Activated naive CD8-positive, alpha-beta T cell treated with anti-CD3 and anti-CD28 coated beads, Interleukin-2, amount 10 ng/mL, durations not matched to agents 7 days and 5 days (primary cell): Measurements from ENCODE around the gene LINGO3. TPM values are rescaled to one million over a fixed set of nuclear protein-coding genes. Genes with fewer than 3 reads are reported as not detected.
A peak's percentile ranks its signal among the peaks of the same experiment; 100 is the strongest.

Experiments used
- ATAC-seq: fragments of 150-1000 bp; cut with Tn5 transposase; one replicate; pipeline ENCODE4 v1.10.0; 2021; ENCODE audit warnings: low read depth, moderate library complexity
- POLR2A ChIA-PET: fragments of 350-600 bp; sonication (Branson Sonifier 250); formaldehyde crosslinking; loops from one replicate; lab custom pipeline; 2021; ENCODE audit warnings: antibody characterized with exemption; lab: Charles Lee
- DNase-seq: peaks from one replicate; pipeline ENCODE4 v3.0.0; 2021
- H3K27ac Mint-ChIP-seq: one replicate; pipeline ENCODE4 v1.8.0; 2022; ENCODE audit warnings: mild to moderate bottlenecking, mixed read lengths
- H3K27me3 Mint-ChIP-seq: one replicate; pipeline ENCODE4 v1.8.0; 2022; ENCODE audit warnings: mild to moderate bottlenecking, moderate library complexity, mixed read lengths
- H3K36me3 Mint-ChIP-seq: one replicate; pipeline ENCODE4 v1.8.0; 2021; ENCODE audit warnings: mild to moderate bottlenecking, mixed read lengths
- H3K4me1 Mint-ChIP-seq: one replicate; pipeline ENCODE4 v1.8.0; 2021; ENCODE audit warnings: mixed read lengths
- H3K4me3 Mint-ChIP-seq: one replicate; pipeline ENCODE4 v1.8.0; 2022; ENCODE audit warnings: mild to moderate bottlenecking, moderate library complexity, mixed read lengths
- H3K9me3 Mint-ChIP-seq: one replicate; pipeline ENCODE4 v1.8.0; 2021; ENCODE audit warnings: mixed read lengths
- total RNA-seq, 2 experiments: library from RNA; stranded (reverse); gene quantifications; one replicate each; pipeline ENCODE4 v1.2.3, GENCODE V29; 2021

The LINGO3 gene
- total RNA-seq, 2 experiments from 2014 or later: 0.69 to 0.82 TPM

DNA sequence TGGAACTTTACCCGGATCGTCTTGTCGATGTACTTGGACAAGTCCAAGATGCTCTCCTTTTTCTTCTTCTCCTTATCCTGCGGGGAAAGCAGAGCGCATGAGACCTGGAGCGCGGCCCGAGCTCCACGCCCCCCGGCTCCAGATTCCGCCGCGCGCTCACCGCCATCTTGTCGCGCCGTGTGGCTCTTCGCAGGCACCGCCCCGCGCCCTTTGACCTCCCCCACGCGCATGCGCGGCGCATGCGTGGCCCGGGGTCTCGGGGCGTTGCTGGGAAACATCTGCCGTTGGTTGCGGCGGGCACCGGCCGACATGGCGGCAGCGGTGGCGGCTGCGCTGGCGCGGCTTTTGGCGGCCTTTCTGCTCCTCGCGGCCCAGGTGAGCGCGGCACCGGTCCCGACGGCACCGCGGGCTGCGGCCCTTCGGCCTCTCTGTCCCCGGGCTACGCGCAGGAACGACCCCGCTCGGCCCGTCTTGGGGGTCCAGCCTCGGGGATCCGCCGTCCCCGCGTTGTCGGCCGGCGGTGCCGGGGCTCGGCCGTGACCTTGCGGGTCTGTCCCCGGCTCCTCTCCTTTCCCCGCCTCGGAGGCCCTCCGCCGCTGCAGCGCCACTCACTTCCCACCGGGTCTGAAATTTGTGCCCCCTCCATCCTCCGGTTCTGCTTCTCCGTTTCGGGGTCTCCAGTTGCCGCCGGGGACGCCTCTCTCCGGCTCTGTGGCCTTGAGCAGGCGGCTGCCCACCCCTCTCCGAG, 20.6 kb upstream of the LINGO3 start, which contains the start of the genes LSM7 and SPPL2B:
TSS of gene LSM7 (minus strand) at position 186 of the 748 bp plus-strand sequence. CDS start at position 166, 20 bp downstream.
TSS of gene SPPL2B (plus strand) at position 284 of the 748 bp plus-strand sequence. CDS start at position 310, 26 bp downstream.
- H3K9me3 Mint-ChIP-seq: no peaks in the 10 kb centered on the region
- H3K4me1 Mint-ChIP-seq: peaks cover 55% of the 10 kb centered on the region
- ATAC-seq (peak; percentile 50), DNase-seq (peak; percentile 98)
- POLR2A ChIA-PET: interaction anchor here (0.6 to 2.7 kb wide), 18 partner anchors 9 to 853 kb away, joined by 3 to 12 read pairs (median 4); partner anchors contain the start of genes GADD45B, LMNB2 and PLEKHJ1
- H3K27ac Mint-ChIP-seq: peak within 1 kb of the TSS; percentile 100
- H3K36me3 Mint-ChIP-seq: peaks cover 10% of the 10 kb centered on the region
- no peaks in the 10 kb centered on the region for H3K27me3 Mint-ChIP-seq
- peak within 1 kb of the TSS; percentile 100 for H3K4me3 Mint-ChIP-seq

DNA sequence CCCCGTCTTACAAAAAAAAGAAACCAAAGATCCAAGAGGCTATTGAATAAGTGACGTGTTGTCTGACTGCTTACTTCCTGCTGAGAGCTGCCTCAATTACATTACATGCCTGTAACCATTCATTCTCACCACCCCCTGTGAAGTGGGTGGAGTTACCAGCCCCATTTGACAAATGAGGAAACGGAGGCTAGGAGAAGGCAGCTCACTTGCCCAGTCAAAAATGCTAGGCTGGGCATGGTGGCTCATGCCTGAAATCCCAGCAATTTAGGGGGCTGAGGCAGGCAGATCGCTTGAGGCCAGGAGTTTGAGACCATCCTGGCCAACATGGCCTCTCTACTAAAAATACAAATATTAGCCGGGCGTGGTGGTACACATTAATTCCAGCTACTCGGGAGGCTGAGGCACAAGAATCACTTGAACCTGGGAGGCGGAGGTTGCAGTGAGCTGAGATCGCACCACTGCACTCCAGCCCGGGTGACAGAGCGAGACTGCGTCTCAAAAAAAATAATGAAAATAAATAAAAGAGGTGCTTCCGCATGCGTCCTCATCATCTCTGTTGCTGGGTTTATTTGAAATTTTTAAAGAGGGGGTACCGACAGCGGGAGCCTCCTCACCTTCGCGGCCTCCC, 19.9 kb upstream of the LINGO3 start:
- Mint-ChIP-seq H3K9me3 (no peaks in the 10 kb centered on the region), H3K27me3 (no peaks in the 10 kb centered on the region), H3K4me1 (peaks cover 53% of the 10 kb centered on the region), H3K36me3 (peaks cover 10% of the 10 kb centered on the region), H3K27ac (peak overlapping the region; percentile 100), H3K4me3 (peak overlapping the region; percentile 100)
- POLR2A ChIA-PET: interaction anchor here (0.6 to 2.7 kb wide), 20 partner anchors 9 to 853 kb away, joined by 3 to 12 read pairs (median 3); partner anchors contain the start of genes GADD45B, LMNB2 and PLEKHJ1
- DNase-seq (peak; percentile 63), ATAC-seq (peak; percentile 69)

DNA sequence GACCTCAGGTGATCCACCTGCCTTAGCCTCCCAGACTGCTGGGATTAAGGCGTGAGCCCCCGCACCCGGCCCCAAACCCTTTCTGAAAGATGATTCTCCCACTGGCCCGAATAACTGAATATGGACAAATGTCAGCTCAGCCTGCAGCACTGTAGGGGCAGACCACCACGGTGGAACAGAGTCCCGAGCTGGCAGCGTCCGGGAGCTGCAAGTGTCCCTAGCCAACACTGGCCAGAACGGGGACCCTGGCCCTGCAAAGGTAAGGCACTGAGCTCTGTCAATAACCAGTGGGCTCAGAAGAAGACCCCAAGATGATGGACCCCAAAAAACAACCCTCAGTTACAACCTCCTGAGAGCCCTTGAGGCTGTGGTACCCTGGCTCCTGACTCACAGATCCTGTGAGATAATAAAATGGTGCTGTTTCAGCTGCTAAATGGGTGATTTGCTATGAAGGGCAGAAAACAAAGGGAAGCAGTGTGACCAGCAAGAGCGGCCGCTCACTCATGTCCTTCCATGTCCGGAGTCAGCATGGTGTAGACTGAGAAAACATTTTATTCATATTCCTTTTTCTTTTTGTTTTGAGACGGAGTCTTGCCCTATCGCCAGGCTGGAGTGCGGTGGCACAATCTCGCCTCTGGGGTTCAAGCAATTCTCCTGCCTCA, 18.9 kb upstream of the LINGO3 start:
- H3K36me3 Mint-ChIP-seq: peaks cover 10% of the 10 kb centered on the region
- POLR2A ChIA-PET: interaction anchor here (0.5 to 2.7 kb wide), 5 partner anchors 43 to 295 kb away, joined by 3 to 12 read pairs (median 4); partner anchors contain the start of gene GADD45B
- H3K9me3 Mint-ChIP-seq: no peaks in the 10 kb centered on the region
- peaks cover 46% of the 10 kb centered on the region for H3K4me1 Mint-ChIP-seq
- ATAC-seq: no peak
- peak overlapping the region; percentile 100 for H3K4me3 Mint-ChIP-seq
- no peak for DNase-seq
- no peaks in the 10 kb centered on the region for H3K27me3 Mint-ChIP-seq
- H3K27ac Mint-ChIP-seq: peak overlapping the region; percentile 100

DNA sequence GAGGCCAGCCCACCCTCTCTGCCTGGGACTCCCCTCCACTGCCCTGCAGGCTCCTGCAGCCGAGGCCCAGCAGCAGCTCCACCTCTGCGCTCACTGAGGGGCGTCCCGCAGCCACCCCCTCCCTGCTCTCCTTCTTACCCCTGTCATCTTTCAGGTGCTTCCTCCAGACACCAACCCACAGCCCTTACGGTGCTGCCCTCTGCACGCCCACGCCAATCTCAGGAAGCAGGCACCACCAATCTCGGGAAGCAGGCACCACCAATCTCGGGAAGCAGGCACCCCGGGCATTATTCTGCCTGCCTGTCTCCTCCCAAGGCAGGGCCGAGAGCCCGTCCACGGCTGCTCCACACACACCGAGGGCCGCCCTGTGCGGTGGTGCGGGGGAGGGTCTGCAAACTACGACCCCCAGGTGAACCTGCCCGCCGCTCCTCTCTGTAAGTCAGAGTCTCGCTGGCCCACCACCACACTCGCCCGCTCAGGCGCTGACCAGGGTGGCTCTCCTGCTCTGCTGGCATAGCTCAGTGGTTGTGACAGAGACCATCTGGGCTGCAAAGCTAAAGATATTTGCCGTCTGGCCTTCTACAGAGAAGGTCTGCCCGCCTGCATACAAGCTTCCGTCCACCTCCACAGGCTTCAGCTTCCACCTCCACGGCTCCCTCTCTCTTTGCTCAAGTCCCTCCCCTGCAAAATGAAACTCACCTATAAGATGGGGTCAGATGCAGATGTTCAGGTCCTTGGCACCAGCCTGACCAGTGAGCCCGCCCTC, 17.5 kb upstream of the LINGO3 start:
- Mint-ChIP-seq H3K4me1 (peaks cover 41% of the 10 kb centered on the region), H3K36me3 (peaks cover 10% of the 10 kb centered on the region), H3K27ac (peak overlapping the region; percentile 73), H3K4me3 (peak overlapping the region; percentile 37), H3K9me3 (no peaks in the 10 kb centered on the region), H3K27me3 (no peaks in the 10 kb centered on the region)
- ATAC-seq (no peak), DNase-seq (no peak)
- POLR2A ChIA-PET: no interaction called here

DNA sequence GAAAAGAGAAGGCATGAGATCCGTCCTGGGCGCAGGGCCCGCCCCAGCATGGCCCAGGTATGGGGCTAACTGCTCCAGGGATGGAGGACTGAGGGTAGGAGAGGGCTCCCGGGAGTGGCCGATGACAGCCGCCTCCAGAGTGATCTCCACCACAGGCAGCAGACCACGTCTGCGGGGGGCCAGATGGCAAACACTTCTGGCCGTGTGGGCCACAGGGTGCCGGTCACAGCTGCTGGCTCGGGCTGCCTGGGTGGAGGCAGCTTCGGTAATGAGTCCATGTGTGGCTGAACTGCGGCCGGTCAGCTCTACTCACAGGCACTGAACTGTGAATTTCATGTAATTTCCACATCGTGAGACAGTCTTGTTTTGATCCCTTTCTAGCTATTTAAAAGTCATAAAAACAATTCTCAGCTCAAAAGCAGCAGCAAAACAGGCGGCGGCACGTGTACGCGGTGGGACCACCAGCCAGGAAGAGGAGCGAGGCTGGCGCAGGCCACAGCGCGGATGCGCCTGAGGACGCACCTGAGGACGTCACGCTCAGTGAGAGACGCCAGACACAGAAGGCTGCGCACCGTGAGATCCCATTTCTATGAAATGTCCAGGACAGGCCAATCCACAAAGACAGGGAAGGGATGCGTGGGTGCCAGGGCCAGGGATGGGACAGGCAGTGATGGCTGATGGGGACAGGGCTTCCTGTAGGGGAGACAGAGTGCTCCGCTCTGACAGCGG, 16.4 kb upstream of the LINGO3 start:
- H3K27me3 Mint-ChIP-seq: no peaks in the 10 kb centered on the region
- H3K4me3 Mint-ChIP-seq: no peak overlapping the region
- DNase-seq (no peak), ATAC-seq (no peak)
- peaks cover 32% of the 10 kb centered on the region for H3K4me1 Mint-ChIP-seq
- H3K27ac Mint-ChIP-seq: no peak overlapping the region
- peaks cover 10% of the 10 kb centered on the region for H3K36me3 Mint-ChIP-seq
- H3K9me3 Mint-ChIP-seq: no peaks in the 10 kb centered on the region
- POLR2A ChIA-PET: interaction anchor here (0.6 kb wide), 1 partner anchor 574 kb away, joined by 4 read pairs; no protein-coding TSS in a partner anchor

DNA sequence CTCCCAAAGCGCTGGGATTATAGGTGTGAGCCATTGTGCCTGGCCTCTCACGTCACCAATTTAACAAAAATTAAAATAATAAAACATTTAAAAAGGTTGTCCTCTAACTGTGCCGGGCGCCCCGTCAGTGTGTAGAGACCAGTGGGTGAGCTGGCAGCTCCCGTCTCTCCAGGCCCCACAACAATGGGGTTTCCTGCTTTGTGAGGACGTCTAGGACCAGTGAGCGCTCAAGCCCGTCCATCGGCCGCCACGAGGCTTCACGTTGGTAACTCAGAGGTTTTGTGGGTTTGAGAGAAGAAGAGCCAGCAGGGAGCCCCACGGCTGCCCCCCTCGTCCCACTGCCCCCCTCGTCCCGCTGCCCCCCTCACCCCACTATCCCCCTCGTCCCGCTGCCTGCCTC, 15.8 kb upstream of the LINGO3 start:
- Mint-ChIP-seq H3K36me3 (peaks cover 10% of the 10 kb centered on the region), H3K27ac (no peak overlapping the region), H3K4me1 (peaks cover 29% of the 10 kb centered on the region), H3K9me3 (no peaks in the 10 kb centered on the region), H3K4me3 (no peak overlapping the region), H3K27me3 (no peaks in the 10 kb centered on the region)
- POLR2A ChIA-PET: interaction anchor here (0.6 kb wide), 1 partner anchor 115 kb away, joined by 4 read pairs; no protein-coding TSS in a partner anchor
- ATAC-seq: no peak
- DNase-seq: no peak

DNA sequence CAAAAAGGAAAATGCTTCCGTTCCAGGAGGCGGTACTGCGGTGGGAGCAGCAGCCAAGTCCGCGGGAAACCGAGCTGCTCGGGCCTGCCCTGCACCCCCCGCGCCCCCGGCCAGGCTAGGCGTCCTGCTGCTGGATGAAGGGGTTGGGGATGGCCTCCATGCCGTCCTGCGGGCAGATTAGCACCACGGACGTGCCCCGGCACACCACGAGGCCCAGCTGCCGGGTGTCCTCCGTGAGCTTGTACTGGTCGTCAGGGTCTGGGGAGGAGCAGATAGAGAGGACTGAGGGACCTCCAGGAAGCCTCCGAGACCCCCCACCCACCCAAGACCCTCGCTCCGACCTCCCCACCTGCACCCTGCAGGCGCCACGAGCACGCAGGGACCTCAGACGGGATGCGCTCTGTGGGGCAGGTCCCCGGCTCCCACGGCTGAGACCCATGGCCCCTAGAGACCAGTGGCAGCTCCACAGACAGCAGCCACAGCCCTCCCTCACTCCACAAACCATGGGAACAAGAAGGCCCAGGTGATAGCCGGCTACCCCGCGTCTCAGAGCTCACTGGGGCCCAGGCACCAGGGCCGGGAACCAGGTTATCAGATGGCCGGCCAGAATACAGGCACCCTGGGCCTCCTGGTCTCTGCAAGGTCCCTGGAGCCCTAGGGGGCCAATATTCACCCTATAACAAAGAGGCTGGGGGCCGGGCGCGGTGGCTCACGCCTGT, 13.8 kb upstream of the LINGO3 start:
- Mint-ChIP-seq H3K4me3 (no peak overlapping the region), H3K9me3 (no peaks in the 10 kb centered on the region), H3K27ac (no peak overlapping the region), H3K4me1 (peaks cover 16% of the 10 kb centered on the region), H3K36me3 (peaks cover 8% of the 10 kb centered on the region), H3K27me3 (peaks cover 1% of the 10 kb centered on the region)
- DNase-seq (no peak), ATAC-seq (no peak)
- POLR2A ChIA-PET: interaction anchor here (0.5 to 0.7 kb wide), 2 partner anchors 116 to 125 kb away, joined by 3 read pairs; no protein-coding TSS in a partner anchor

DNA sequence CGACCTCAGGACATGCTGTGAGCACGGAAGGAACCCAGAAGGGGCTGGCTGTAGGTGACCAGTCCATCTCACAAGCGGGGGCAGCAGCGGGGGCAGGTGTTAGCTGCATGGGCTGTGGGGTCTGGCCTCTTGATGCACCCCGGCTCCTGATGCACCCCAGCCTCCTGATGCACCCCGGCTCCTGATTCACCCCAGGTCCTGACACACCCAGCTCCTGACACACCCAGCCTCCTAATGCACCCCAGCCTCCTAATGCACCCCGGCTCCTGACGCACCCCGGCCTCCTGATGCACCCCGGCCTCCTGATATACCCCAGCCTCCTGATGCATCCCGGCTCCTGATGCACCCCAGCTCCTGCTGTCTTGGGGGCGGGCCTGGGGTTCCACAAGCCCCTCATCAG, 13.0 kb upstream of the LINGO3 start:
- ATAC-seq (no peak), DNase-seq (no peak)
- Mint-ChIP-seq H3K4me1 (peaks cover 11% of the 10 kb centered on the region), H3K27me3 (peaks cover 1% of the 10 kb centered on the region), H3K36me3 (peaks cover 6% of the 10 kb centered on the region), H3K4me3 (no peak overlapping the region), H3K27ac (no peak overlapping the region), H3K9me3 (no peaks in the 10 kb centered on the region)
- POLR2A ChIA-PET: interaction anchor here (0.7 kb wide), 1 partner anchor 126 kb away, joined by 3 read pairs; no protein-coding TSS in a partner anchor

DNA sequence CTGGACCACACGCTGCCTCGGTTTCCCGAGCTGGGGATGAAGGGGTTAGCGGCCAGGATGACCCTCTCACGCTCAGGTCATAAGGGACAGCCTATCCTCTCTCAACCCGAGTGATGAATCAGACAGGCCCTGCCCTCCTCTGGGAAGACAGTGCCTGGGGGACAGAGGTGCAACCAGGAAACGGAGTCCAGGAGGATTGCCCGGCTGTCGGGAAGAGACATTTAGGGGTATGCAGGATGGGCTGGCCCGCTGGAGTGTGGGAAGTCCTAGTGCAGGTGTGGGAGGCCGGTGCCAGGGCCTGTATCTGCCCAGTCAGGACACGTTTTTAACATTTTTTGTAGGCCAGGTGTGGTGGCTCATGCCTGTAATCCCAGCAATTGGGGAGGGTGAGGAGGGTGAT, 12.1 kb upstream of the LINGO3 start:
- no peak for ATAC-seq
- Mint-ChIP-seq H3K4me1 (peaks cover 4% of the 10 kb centered on the region), H3K36me3 (no peaks in the 10 kb centered on the region), H3K27ac (no peak overlapping the region), H3K27me3 (peaks cover 2% of the 10 kb centered on the region), H3K4me3 (no peak overlapping the region), H3K9me3 (peaks cover 3% of the 10 kb centered on the region)
- no peak for DNase-seq
- POLR2A ChIA-PET: no interaction called here

DNA sequence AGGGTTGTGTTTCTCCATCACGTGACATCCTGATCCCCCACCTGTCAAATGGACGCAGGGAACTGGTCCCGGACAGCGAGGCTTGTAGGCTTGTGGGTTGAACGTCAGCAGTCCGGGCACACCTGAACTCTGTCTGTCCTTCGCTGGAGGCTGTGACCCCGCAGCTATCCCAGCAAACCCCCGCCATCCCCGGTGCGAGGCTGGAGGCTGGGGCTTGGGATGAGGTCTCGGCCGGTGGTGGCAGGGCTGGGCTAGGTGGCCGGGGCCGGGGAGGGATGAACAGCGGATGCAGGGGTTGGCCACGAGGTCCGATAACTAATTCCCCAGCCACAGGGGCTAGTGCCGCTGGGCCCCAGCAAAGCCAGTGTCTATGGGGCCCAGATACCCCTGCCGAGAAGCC, 11.6 kb upstream of the LINGO3 start:
- DNase-seq (no peak), ATAC-seq (no peak)
- Mint-ChIP-seq H3K27ac (no peak overlapping the region), H3K27me3 (peaks cover 7% of the 10 kb centered on the region), H3K9me3 (peaks cover 6% of the 10 kb centered on the region), H3K36me3 (no peaks in the 10 kb centered on the region), H3K4me3 (no peak overlapping the region), H3K4me1 (peaks cover 3% of the 10 kb centered on the region)
- POLR2A ChIA-PET: interaction anchor here (0.8 to 1.0 kb wide), 2 partner anchors 9 to 156 kb away, joined by 3 read pairs; partner anchors contain the start of genes GADD45B and LSM7

DNA sequence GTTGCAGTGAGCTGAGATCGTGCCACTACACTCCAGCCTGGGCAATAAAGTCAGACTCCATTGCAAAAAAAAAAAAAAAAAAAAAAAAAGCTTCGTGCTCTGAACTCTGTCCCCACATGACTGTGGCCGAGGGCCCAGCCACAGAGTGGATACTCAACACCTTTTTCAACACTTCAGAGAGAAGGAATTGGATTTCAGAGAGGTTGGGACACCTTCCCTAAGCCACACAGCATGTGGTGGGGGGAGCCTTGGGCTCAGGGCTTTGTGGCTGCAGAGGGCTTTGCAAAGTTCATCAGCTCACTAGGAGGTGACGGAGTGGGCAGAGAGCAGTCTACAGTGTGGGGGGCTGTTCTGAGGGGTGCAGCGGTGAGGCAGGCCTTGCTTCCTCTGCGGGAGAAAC, 11.0 kb upstream of the LINGO3 start:
- no peak for ATAC-seq
- H3K27me3 Mint-ChIP-seq: peaks cover 8% of the 10 kb centered on the region
- peaks cover 8% of the 10 kb centered on the region for H3K9me3 Mint-ChIP-seq
- H3K4me3 Mint-ChIP-seq: no peak overlapping the region
- H3K36me3 Mint-ChIP-seq: no peaks in the 10 kb centered on the region
- DNase-seq: no peak
- no peak overlapping the region for H3K27ac Mint-ChIP-seq
- H3K4me1 Mint-ChIP-seq: no peaks in the 10 kb centered on the region
- POLR2A ChIA-PET: interaction anchor here (0.7 to 1.0 kb wide), 3 partner anchors 9 to 632 kb away, joined by 3 read pairs; partner anchors contain the start of genes GADD45B and LSM7
